ENCODE measurements around the gene NADSYN1.

Gene NADSYN1

GRCh38 chr11:71430166-71430565 lies 22.8 kb upstream of the NADSYN1 start:
- Mint-ChIP-seq H3K4me1 (peaks cover 11% of the 10 kb centered on the region), H3K36me3 (ENCODE audit: low read depth) (peaks cover 12% of the 10 kb centered on the region), H3K27ac (no peak overlapping the region), H3K9me3 (peaks cover 5% of the 10 kb centered on the region), H3K4me3 (no peak overlapping the region), H3K27me3 (ENCODE audit: low read depth) (peaks cover 3% of the 10 kb centered on the region)
- TF ChIP-seq CTCF (IDR thresholded peaks at IDR 0.05; ENCODE audit: unreplicated experiment in 3 of 3), result no peak

- H3K4me3 Mint-ChIP-seq, result no peak overlapping the region
- TF ChIP-seq CTCF (IDR thresholded peaks at IDR 0.05; ENCODE audit: unreplicated experiment in 3 of 3), result no peak
- H3K36me3 Mint-ChIP-seq (ENCODE audit: low read depth), result peaks cover 15% of the 10 kb centered on the region
- no peak overlapping the region for H3K27ac Mint-ChIP-seq
- H3K27me3 Mint-ChIP-seq (ENCODE audit: low read depth), result peaks cover 3% of the 10 kb centered on the region
- peaks cover 5% of the 10 kb centered on the region for H3K9me3 Mint-ChIP-seq
- H3K4me1 Mint-ChIP-seq, result peaks cover 11% of the 10 kb centered on the region
These were observed 21.7 kb upstream of the NADSYN1 start for GRCh38 chr11:71431271-71431670.

GRCh38 chr11:71432761-71433647 lies 20.0 kb upstream of the NADSYN1 start:
- peaks cover 5% of the 10 kb centered on the region for H3K9me3 Mint-ChIP-seq
- no peak for TF ChIP-seq CTCF (IDR thresholded peaks at IDR 0.05; ENCODE audit: unreplicated experiment in 3 of 3)
- peaks cover 18% of the 10 kb centered on the region for H3K36me3 Mint-ChIP-seq (ENCODE audit: low read depth)

GRCh38 chr11:71433648-71434450 lies 19.2 kb upstream of the NADSYN1 start:
- Mint-ChIP-seq H3K27ac (no peak overlapping the region), H3K36me3 (ENCODE audit: low read depth) (peaks cover 22% of the 10 kb centered on the region)

More at GRCh38 chr11:71432761-71433647, 20.0 kb upstream of the NADSYN1 start:
- Mint-ChIP-seq H3K4me1 (peaks cover 11% of the 10 kb centered on the region), H3K27me3 (ENCODE audit: low read depth) (peaks cover 3% of the 10 kb centered on the region), H3K4me3 (no peak overlapping the region), H3K27ac (no peak overlapping the region)

GRCh38 chr11:71434576-71435130 lies 18.4 kb upstream of the NADSYN1 start:
- H3K36me3 Mint-ChIP-seq (ENCODE audit: low read depth), result peaks cover 22% of the 10 kb centered on the region
- H3K27me3 Mint-ChIP-seq (ENCODE audit: low read depth), result peaks cover 3% of the 10 kb centered on the region
- H3K27ac Mint-ChIP-seq, result no peak overlapping the region
- no peak overlapping the region for H3K4me3 Mint-ChIP-seq
- TF ChIP-seq CTCF (IDR thresholded peaks at IDR 0.05; ENCODE audit: unreplicated experiment in 3 of 3), result no peak
- H3K9me3 Mint-ChIP-seq, result no peaks in the 10 kb centered on the region
- H3K4me1 Mint-ChIP-seq, result no peaks in the 10 kb centered on the region

More at GRCh38 chr11:71433648-71434450, 19.2 kb upstream of the NADSYN1 start:
- H3K4me3 Mint-ChIP-seq, result no peak overlapping the region
- TF ChIP-seq CTCF (IDR thresholded peaks at IDR 0.05; ENCODE audit: unreplicated experiment in 3 of 3), result no peak
- H3K4me1 Mint-ChIP-seq, result peaks cover 6% of the 10 kb centered on the region
- peaks cover 3% of the 10 kb centered on the region for H3K27me3 Mint-ChIP-seq (ENCODE audit: low read depth)
- peaks cover under 1% of the 10 kb centered on the region for H3K9me3 Mint-ChIP-seq

Data from nephron (organoid).